Measurements from ENCODE around the gene OSTF1.

Gene OSTF1

GRCh38 chr9:75169623-75170022 is 81.3 kb downstream of the OSTF1 start:
- no peak for DNase-seq

DNA sequence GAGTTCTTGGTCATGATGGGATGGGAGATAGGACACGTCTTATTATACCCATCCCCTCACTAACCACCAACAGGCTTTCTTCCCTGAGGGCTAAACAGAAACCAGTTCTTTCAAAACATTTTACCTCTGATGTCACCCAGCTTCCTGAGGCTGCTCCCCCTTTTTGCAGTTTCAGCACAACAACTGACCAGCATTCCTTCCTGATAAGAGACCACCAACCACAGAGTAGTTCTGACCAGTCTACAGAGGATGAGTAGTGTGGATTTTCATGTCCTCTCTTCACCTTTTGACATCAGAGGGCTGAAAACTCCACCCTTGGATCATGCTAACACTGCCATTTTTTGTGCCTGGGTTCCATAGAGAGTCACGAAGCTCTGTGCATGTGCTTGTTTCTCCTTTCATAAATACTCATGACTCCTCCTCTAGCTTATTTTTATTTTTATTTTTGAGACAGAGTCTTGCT is 82.6 kb downstream of the OSTF1 start:
- no peak for DNase-seq

- DNase-seq, result no peak
Observed at GRCh38 chr9:75175395-75175794, 87.1 kb downstream of the OSTF1 start.

DNA sequence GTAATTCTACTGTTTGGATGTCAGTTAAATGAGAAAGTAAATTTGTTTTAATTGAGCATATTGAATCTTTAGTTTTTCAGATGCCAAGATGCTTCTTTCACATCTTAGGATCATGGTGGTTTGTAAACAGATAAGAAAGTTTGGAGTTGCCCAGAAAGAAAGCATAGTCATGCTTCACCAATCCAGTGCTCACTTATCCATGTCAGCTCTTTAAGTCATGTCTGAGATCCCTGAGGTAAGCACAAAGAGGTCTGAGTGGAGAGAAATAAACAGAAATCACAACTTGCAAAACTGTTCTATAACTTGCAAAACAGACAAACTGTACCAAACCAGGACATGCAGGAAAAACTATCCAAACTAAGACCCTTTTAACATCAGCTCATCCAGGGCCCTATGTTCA is 87.7 kb downstream of the OSTF1 start:
- no peak for DNase-seq

GRCh38 chr9:75181750-75182149 is 93.4 kb downstream of the OSTF1 start:
- no peak for DNase-seq

GRCh38 chr9:75183306-75183705 is 95.0 kb downstream of the OSTF1 start:
- DNase-seq, result no peak

DNA sequence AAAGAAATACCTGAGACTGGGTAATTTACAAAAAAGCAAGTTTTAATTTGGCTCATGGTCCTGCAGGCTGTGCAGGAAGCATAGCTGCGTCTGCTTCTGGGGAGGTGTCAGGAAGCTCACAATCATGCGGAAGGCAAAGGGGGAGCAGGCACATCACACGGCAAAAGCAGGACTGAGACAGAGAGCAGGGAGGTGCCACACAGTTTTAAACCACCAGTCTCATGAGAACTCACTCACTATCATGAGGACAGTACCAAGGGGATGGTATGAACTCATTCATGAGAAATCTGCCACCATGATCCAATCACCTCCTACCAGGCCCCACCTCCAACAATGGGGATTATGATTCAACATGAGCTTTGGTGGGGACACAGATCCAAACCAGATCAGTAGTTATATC is 96.2 kb downstream of the OSTF1 start:
- no peak for DNase-seq

DNA sequence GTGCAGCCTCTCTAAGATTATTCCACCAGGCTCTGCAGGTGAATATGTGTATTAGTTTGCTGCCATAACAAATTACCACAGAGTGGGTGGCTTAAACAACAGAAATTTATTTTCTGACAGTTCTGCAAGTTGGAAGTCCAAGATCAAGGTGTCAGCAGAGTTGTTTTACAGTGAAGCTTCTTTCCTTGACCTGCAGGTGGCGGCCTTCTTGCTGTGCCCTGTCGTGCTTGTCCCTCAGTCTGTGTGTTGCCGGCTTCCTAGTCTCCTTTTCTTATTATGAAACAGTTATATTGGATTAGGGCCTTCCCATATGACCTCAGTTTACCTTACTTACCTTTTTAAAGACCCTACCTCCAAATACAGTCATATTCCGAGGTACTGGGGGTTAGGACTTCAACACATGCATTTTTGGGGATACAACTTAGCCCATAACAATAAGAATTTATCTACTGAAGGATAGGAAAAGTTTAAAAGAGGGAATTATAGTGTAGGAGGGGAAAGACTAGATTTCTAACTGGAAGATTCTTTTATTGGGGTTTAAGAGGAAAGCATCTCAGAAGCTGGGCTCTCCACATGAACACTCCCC is 97.4 kb downstream of the OSTF1 start:
- DNase-seq, result peak; percentile 77 to 92

DNA sequence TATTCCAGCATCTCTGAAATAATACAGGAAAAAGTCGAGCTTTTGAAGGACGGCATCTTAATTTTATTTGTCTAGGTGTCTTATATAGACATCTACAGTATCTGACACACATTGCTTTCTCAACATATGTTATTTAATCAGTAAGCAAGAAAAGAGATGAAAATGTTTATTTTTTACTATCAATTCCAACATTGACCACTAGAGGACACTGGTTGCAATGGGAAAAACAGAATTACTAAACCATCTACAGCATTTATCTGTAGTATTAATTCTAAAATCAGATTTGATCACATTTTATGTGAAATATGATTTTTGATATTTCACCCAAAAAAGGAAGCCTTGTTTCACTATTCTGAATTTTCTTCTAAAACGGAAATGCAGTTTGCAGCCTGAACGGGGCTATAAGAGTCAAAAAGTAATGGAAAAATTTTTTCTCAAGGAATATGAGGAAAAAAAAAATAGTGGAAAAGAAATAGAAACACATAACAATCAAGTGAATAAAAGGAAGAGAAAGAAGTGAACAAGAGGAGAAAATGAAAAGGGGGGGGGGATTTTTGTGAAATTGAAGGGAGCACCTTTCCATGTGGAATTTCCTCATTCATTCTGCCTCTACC is 98.6 kb downstream of the OSTF1 start:
- peak; percentile 50 to 59 for DNase-seq

DNA sequence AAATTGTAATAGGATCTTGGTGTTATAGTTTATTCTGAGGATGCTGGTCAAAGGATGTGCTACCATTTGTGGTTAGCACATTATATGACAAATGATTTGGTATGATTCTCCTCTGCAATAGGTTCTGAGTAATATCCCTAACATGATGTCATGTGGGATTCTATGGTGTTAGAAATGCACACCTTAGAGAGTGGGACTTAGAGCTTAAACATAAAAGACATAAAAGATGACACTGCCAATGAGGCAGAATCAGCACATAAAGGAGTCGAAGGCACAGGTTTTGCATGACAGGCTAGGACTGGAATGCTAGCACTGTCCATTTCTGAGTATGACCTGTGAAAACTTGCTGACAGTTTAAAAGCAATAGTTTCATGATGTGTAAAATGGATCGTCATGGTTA is 100.4 kb downstream of the OSTF1 start:
- no peak for DNase-seq

DNA sequence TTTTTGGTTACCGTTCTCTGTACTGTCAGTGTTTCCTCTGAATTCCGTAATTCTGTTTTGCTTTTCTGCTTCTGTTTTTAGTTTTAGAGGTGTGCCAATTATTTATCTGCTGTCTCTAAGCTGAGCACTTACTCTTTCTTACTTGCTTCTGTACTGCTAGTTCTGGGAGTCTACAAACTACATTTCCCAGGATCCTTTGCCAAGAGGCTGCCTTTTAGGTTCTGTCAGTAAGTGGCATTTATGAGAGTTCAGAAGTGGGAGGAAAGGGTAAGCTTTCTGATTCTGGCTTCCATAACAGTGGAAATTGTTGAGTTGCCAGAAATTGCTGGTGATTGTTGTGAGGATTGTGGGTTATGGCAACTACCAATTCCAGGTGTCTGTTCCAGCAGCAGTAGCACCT is 102.4 kb downstream of the OSTF1 start:
- DNase-seq, result peak; percentile 40 to 45

Data from Kasumi-1 (cell line).